Stimulated activated CD4-positive, alpha-beta T cell treated with anti-CD3 and anti-CD28 coated beads, Interleukin-15, amount 100 ng/mL, for 48 hours (primary cell): ENCODE results near the gene DET1.

ENCODE experiments used
- DNase-seq, 2 donors: peaks; one replicate each; pipeline ENCODE4 v3.0.0-alpha.2; 2020; ENCODE audit warnings: low read depth in 2 of 2

The DET1 gene

DNA sequence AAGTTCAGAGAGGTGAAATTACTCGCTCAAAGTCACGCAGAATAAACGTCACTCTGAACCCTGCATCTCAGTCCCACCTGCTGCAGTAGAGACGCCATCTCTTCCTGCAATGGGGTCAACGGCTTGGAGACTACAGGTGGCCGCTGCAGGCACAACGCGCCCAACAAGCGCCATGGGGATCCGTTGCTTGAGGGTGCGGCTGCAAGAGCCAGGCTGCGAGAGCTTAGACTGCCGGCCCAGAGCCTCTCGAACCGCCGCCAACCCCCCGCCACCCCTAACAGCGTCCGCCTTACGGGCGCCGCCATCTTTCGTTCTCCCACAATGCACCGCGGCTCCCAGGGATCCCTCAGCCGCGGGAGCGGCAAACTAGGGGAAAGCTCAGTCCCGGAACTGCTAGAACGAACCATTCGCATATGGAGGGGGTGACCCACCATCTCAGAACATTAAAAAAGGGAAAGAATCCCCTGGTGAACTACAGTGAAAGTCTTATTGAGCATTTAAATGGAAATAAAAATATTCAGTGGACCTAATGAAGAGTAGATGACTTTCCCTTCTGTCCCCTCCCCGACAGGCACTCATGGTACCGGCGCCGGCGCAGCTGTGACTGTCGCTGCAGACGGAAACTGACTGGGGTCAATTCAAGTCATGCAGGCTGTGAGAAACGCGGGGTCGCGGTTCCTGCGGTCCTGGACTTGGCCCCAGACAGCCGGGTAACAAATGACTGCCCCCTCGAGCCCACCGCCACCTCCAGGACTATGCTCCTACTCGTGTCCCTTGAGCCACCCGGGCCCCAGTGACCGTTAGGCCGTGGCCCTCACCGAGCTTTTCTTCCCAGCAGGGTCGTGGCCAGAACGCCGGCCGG is 79.2 kb downstream of the DET1 start, which contains the start of the genes MRPL46 and MRPS11:
TSS of gene MRPL46 (minus strand) at position 316 of the 862 bp plus-strand sequence. CDS start at position 305, 11 bp downstream.
TSS of gene MRPS11 (plus strand) at position 636 of the 862 bp plus-strand sequence. CDS start at position 646, 10 bp downstream.
- peak; percentile 76 to 85 for DNase-seq

DNA sequence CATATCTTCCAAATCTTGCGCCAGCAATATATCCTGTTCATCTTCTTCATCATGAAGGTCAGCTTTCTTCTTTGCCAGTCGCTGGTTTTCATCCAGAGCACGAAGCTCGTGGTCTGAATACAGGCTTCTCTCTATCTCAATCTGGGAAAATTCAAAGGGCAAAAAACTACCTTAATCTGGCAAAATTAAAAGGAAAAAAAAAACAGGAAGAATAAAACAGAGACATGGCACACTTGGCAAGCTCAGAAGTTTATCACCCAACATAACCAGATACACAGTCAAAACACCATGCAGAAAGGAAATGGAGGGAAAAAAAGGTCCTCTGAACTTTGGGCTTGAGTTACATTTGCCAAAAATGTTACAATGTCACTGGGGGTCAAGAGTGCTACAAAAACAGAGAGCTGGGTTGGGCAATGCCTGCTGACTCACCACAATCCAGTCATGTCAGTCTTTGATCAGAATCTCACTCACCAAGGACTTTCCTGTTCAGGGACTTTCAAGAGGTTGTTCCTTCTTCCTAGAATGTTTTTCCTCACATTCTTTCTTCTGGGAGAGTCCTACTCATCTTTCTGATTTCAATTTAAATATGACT is 80.8 kb downstream of the DET1 start:
- DNase-seq, result peak; percentile 17 to 27

DNA sequence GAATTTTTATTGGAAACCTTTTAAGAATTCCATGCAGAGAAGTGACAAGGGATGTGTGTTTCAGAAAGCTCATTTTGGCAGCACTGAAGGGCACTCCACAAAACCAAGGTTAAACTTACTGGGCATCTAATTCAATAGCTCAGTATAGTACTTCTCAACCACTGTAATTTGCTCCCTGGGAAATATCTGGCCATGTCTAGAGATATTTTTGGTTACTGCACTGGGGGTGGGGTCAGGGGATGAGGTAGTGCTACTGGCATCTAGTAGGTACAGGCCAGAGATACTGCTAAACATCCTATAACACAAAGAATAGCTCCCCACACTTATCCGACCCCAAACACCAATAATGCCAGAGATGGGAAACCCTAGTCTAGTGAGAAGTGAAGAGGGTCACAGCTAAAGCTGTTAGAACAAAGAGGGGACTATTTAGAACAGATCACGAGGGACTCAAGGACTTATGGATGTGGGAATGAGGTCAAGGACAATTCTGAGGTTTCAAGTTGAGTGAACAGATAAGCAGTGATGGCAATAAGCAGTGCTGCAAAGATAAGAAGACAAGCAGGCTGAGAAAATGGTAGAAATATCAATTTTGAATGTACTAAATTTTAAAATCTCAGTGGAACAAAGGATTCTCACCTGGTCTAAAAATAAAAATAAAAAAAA is 82.5 kb downstream of the DET1 start:
- no peak for DNase-seq
